ENCODE measurements around the gene SLC4A4. TPM values are rescaled to one million over a fixed set of nuclear protein-coding genes. Genes with fewer than 3 reads are reported as not detected.

The SLC4A4 gene
- total RNA-seq, 2 experiments from 2014 or later = 2.5 to 3.9 TPM

DNA sequence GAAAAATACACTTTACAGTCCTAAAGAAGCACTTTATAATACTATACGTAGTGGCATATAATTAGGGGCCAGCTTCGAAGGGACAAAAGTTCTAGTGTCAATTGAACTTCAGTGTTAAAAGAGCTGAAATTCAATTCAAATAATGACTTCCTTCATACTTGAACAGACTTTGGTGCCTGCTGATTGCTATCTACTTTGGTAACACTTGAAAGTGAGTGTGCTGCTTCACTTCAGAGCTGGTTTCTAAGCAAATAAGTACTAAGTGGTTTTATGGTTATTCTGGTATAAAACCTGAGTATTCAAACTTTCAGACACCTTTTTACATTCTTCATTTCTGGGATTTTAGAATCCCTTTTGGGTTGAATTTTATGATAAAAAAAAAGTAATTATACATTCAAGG, 107.0 kb downstream of the SLC4A4 start:
- H3K4me3 Mint-ChIP-seq = no peak overlapping the region
- H3K9me3 Mint-ChIP-seq (ENCODE audit: low read depth) = no peaks in the 10 kb centered on the region
- H3K27me3 Mint-ChIP-seq = no peaks in the 10 kb centered on the region
- no peak overlapping the region for H3K27ac Mint-ChIP-seq
- no peaks in the 10 kb centered on the region for H3K4me1 Mint-ChIP-seq
- ATAC-seq (no peak), DNase-seq (no peak)
- CTCF ChIA-PET = no interaction called here
- H3K36me3 Mint-ChIP-seq = no peaks in the 10 kb centered on the region

DNA sequence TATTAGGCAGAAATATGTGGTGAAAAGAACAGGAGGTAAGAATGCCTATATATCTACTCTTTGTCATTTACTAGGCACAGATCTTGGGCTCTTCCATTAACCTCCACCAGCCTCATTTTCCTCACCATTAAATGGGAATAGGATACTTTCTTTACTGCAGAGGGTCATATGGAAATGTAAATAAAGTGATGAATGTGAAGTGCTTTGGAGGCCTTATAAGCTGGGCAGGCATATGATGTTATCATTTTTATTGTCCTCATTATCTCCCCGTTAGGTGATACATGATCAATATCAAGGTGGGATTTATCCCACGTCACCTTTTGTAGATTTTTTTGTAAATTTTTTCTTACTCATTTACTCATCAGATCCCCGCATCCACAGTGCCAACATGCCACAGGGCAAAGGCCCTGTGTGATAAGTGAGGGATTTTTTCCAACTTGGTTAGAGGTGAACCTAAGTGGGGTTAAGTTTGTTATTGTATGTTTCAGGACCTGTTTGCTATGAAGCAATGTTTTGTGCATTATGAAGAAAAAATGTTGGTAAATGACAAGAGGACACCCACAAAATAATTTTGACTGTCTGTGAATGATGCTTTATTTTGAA, 107.8 kb downstream of the SLC4A4 start:
- no peaks in the 10 kb centered on the region for H3K36me3 Mint-ChIP-seq
- CTCF ChIA-PET = no interaction called here
- ATAC-seq (no peak), DNase-seq (no peak)
- H3K4me3 Mint-ChIP-seq = no peak overlapping the region
- H3K4me1 Mint-ChIP-seq = no peaks in the 10 kb centered on the region
- H3K27ac Mint-ChIP-seq = no peak overlapping the region
- H3K9me3 Mint-ChIP-seq (ENCODE audit: low read depth) = no peaks in the 10 kb centered on the region
- no peaks in the 10 kb centered on the region for H3K27me3 Mint-ChIP-seq

DNA sequence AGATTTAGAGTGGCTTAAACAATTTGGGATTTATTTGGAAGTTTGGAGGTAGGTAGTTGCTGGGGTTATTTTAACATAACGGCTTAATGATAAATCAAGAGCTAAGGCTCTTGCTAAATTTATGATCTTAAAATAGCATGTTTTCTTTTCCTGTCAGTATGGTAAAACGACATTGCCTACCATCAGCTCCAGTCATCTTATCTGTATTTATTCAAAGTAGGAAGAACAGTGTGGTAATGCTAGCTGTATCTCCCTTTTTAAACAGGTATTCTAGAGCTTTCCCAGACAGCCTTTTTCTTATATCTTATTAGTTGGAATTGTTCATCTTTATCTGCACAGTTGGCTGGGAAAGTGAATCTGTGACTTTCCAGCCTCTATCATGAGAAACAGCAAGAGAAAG, 110.2 kb downstream of the SLC4A4 start:
- H3K27ac Mint-ChIP-seq = no peak overlapping the region
- DNase-seq (no peak), ATAC-seq (no peak)
- H3K27me3 Mint-ChIP-seq = no peaks in the 10 kb centered on the region
- H3K36me3 Mint-ChIP-seq = no peaks in the 10 kb centered on the region
- H3K9me3 Mint-ChIP-seq (ENCODE audit: low read depth) = no peaks in the 10 kb centered on the region
- CTCF ChIA-PET = no interaction called here
- H3K4me1 Mint-ChIP-seq = no peaks in the 10 kb centered on the region
- H3K4me3 Mint-ChIP-seq = no peak overlapping the region

DNA sequence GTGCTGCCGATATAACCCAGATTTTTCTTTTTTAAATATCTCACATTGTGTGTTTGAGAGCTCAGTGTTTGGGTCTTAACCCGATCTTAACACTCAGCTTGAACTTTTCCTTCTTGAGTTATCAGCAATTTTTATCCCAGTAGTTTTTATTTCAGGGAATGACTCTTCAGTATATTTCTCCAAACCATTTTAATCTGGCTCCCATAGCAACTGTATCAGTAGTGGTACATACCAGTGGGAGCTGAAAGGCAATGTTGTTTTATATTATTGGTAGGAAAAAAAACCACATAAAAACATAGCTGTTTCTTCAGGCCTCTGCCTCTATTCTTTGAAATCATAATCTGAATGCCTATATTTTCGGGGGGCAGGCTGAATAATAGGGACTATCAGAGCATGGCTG, 111.1 kb downstream of the SLC4A4 start:
- Mint-ChIP-seq H3K27me3 (no peaks in the 10 kb centered on the region), H3K9me3 (ENCODE audit: low read depth) (no peaks in the 10 kb centered on the region), H3K36me3 (no peaks in the 10 kb centered on the region), H3K4me3 (no peak overlapping the region), H3K4me1 (no peaks in the 10 kb centered on the region), H3K27ac (no peak overlapping the region)
- DNase-seq (no peak), ATAC-seq (no peak)
- CTCF ChIA-PET = no interaction called here

DNA sequence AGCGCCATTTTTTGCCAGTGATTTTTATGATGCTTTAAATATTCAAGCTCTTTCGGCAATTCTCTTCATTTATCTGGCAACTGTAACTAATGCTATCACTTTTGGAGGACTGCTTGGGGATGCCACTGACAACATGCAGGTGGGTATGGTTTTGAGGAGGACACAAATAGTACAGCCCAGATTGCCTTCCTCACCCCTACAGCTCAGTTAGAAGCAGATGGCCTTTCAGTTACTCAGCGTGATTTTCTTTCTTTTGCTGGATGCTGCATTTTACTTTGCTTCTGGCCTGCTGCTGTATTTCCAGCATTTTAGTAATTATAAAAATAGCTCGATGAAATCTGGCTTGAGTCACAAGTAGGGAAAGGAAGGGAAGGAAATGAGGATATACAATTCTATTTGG, 114.7 kb downstream of the SLC4A4 start:
- Mint-ChIP-seq H3K4me3 (no peak overlapping the region), H3K36me3 (no peaks in the 10 kb centered on the region), H3K4me1 (no peaks in the 10 kb centered on the region), H3K27me3 (no peaks in the 10 kb centered on the region), H3K27ac (no peak overlapping the region), H3K9me3 (ENCODE audit: low read depth) (no peaks in the 10 kb centered on the region)
- DNase-seq (no peak), ATAC-seq (no peak)
- CTCF ChIA-PET = no interaction called here

GRCh38 chr4:71456841-71457240, 118.0 kb downstream of the SLC4A4 start:
- Mint-ChIP-seq H3K4me1 (no peaks in the 10 kb centered on the region), H3K27ac (no peak overlapping the region), H3K4me3 (no peak overlapping the region), H3K9me3 (ENCODE audit: low read depth) (no peaks in the 10 kb centered on the region), H3K27me3 (no peaks in the 10 kb centered on the region), H3K36me3 (no peaks in the 10 kb centered on the region)
- DNase-seq (no peak), ATAC-seq (no peak)
- CTCF ChIA-PET = no interaction called here

DNA sequence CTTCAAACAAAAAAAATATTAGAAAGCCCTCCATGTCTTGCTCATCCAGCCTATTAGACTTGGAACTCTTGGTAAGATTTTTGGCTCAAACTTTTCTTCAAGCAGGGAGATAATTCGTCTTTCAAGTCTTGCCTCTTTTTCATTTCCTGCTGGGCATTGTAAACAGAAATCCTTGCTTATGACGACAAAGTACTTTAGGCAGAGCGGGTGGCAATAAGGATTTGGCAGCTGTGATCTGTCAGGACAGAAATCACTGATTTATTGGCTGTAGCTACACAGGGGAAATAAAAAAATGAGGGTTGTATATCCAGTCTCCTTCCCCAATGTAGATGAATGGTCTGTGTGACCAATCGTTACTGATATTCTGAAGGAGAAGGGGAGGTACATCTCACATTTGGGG, 121.6 kb downstream of the SLC4A4 start:
- H3K27ac Mint-ChIP-seq = no peak overlapping the region
- no peaks in the 10 kb centered on the region for H3K4me1 Mint-ChIP-seq
- CTCF ChIA-PET = no interaction called here
- H3K9me3 Mint-ChIP-seq (ENCODE audit: low read depth) = no peaks in the 10 kb centered on the region
- H3K27me3 Mint-ChIP-seq = no peaks in the 10 kb centered on the region
- H3K36me3 Mint-ChIP-seq = no peaks in the 10 kb centered on the region
- no peak for ATAC-seq
- DNase-seq = no peak
- H3K4me3 Mint-ChIP-seq = no peak overlapping the region

GRCh38 chr4:71461422-71461821, 122.6 kb downstream of the SLC4A4 start:
- no peak overlapping the region for H3K4me3 Mint-ChIP-seq
- H3K9me3 Mint-ChIP-seq (ENCODE audit: low read depth) = no peaks in the 10 kb centered on the region
- CTCF ChIA-PET = no interaction called here
- no peaks in the 10 kb centered on the region for H3K36me3 Mint-ChIP-seq
- H3K27me3 Mint-ChIP-seq = no peaks in the 10 kb centered on the region
- no peaks in the 10 kb centered on the region for H3K4me1 Mint-ChIP-seq
- H3K27ac Mint-ChIP-seq = no peak overlapping the region
- no peak for ATAC-seq
- DNase-seq = no peak

DNA sequence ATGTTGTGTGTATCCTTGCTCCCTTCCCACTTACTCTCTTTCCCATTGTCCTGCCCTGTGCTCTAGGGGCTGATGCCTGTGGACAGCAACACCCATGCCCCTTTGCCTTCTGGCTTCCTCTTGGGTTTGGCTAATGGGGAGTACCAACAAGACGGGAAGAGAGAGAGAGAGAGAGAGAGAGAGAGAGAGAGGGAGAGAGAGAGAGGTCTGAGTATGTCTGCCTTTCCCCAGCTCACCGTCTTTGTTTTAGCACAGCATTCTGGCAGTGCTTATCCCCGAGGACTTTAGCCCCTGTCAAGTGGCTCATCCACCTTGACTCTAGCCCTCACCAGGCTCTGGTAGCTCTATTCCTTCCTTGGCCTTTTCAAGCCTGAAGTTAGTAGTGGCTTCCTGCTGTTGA, 128.0 kb downstream of the SLC4A4 start:
- no peaks in the 10 kb centered on the region for H3K9me3 Mint-ChIP-seq (ENCODE audit: low read depth)
- no peak overlapping the region for H3K27ac Mint-ChIP-seq
- no peaks in the 10 kb centered on the region for H3K36me3 Mint-ChIP-seq
- ATAC-seq (no peak), DNase-seq (no peak)
- H3K4me1 Mint-ChIP-seq = no peaks in the 10 kb centered on the region
- CTCF ChIA-PET = no interaction called here
- no peak overlapping the region for H3K4me3 Mint-ChIP-seq
- no peaks in the 10 kb centered on the region for H3K27me3 Mint-ChIP-seq

DNA sequence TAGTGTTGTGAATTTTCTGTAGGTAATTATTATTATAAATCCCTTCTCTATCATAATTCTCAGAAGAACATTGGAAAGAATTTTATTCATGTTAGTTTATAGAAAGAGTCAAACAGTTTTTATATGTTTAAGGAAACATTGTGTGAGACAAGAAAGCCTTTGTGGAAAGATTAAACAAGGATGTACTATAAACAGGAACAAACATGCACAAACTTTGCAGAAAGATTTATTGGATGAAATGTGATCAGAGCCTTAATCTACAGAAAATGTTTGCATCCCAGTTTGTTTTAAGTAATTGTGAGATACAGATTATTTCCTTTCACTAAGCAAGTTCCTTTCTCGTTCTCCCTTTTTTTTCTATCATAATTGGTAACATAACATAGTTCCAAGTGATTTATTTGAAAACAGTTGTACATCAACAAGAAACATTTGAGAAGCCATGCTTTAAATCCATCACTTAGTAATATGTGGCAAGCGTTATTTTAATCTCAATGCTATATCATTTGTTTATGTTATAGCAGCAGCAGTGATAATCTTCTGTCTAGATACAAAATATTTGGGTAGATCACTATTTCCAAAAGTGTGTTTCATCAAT, 129.4 kb downstream of the SLC4A4 start:
- no peak overlapping the region for H3K27ac Mint-ChIP-seq
- DNase-seq (no peak), ATAC-seq (no peak)
- CTCF ChIA-PET = no interaction called here
- H3K36me3 Mint-ChIP-seq = no peaks in the 10 kb centered on the region
- no peaks in the 10 kb centered on the region for H3K4me1 Mint-ChIP-seq
- H3K4me3 Mint-ChIP-seq = no peak overlapping the region
- no peaks in the 10 kb centered on the region for H3K27me3 Mint-ChIP-seq
- H3K9me3 Mint-ChIP-seq (ENCODE audit: low read depth) = no peaks in the 10 kb centered on the region

DNA sequence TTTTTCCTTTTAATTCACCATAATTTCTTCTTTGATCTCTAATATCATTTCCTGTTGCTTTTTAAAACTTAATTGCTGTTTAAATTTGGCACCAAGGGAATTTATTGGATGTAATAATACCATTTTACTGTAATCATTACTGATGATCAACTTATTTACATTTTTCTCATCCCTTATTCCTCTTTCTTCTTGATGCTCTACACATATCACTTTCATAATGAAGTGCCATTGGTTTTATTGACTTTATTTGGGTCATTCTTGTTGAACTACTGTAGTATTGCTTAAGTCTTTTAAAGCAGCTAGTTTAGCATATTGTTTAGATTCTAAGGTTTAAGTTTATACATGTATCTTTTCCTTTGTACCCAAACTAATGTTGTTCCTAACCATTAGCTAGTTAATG, 130.7 kb downstream of the SLC4A4 start:
- Mint-ChIP-seq H3K4me3 (no peak overlapping the region), H3K9me3 (ENCODE audit: low read depth) (no peaks in the 10 kb centered on the region), H3K36me3 (no peaks in the 10 kb centered on the region), H3K4me1 (no peaks in the 10 kb centered on the region), H3K27me3 (no peaks in the 10 kb centered on the region), H3K27ac (no peak overlapping the region)
- CTCF ChIA-PET = no interaction called here
- DNase-seq (no peak), ATAC-seq (no peak)

- Mint-ChIP-seq H3K4me1 (no peaks in the 10 kb centered on the region), H3K4me3 (no peak overlapping the region), H3K27ac (no peak overlapping the region), H3K9me3 (ENCODE audit: low read depth) (no peaks in the 10 kb centered on the region), H3K36me3 (no peaks in the 10 kb centered on the region), H3K27me3 (no peaks in the 10 kb centered on the region)
- no peak for DNase-seq
- no peak for ATAC-seq
- CTCF ChIA-PET = no interaction called here
Measured at GRCh38 chr4:71470524-71470923, 131.7 kb downstream of the SLC4A4 start.

GRCh38 chr4:71472946-71473345, 134.1 kb downstream of the SLC4A4 start:
- no peaks in the 10 kb centered on the region for H3K27me3 Mint-ChIP-seq
- DNase-seq (no peak), ATAC-seq (no peak)
- H3K4me3 Mint-ChIP-seq = no peak overlapping the region
- H3K27ac Mint-ChIP-seq = no peak overlapping the region
- no peaks in the 10 kb centered on the region for H3K9me3 Mint-ChIP-seq (ENCODE audit: low read depth)
- H3K36me3 Mint-ChIP-seq = no peaks in the 10 kb centered on the region
- H3K4me1 Mint-ChIP-seq = no peaks in the 10 kb centered on the region
- CTCF ChIA-PET = no interaction called here

DNA sequence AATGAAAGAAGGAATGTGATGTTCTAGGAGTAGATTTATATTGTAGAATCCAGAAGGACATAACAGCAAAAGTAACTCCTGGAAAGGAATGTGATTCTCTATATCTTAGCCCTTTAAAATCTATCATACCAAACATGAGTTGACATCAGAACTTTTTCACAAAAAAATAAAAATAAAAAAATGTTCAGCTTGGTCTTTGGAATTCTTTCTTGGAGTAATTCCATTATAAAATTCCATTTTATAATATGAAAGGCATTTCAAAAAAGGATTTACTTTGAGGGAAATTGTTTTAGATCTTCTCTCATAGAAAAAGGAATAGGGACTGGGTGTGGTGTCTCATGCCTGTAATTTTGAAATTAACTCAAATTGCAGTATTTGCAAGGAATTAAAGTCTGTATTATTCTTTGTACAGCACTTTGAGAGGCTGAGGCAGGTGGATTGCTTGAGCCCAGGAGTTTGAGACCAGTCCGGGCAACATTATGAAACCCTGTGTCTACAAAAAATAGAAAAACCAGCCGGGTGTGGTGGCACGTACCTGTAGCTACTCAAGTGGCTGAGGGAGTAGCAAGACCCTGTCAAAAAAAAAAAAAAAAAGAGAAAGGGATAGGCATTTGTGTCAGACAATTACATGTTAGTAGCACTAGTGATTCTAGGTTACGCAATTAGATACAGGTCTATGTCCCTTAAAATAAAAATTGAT, 134.9 kb downstream of the SLC4A4 start:
- Mint-ChIP-seq H3K27me3 (no peaks in the 10 kb centered on the region), H3K4me1 (no peaks in the 10 kb centered on the region), H3K4me3 (no peak overlapping the region), H3K36me3 (no peaks in the 10 kb centered on the region), H3K9me3 (ENCODE audit: low read depth) (no peaks in the 10 kb centered on the region), H3K27ac (no peak overlapping the region)
- ATAC-seq = no peak
- CTCF ChIA-PET = no interaction called here
- DNase-seq = no peak
